HG02571 (cell line): ENCODE measurements around the gene AIFM3.

Experiments
- ATAC-seq: cut with Tn5 transposase; IDR thresholded peaks from one replicate; pipeline ENCODE4 v1.9.1; 2021; ENCODE audit warnings: mild to moderate bottlenecking, moderate library complexity; ENCODE audit not compliant: unreplicated experiment

Gene AIFM3

DNA sequence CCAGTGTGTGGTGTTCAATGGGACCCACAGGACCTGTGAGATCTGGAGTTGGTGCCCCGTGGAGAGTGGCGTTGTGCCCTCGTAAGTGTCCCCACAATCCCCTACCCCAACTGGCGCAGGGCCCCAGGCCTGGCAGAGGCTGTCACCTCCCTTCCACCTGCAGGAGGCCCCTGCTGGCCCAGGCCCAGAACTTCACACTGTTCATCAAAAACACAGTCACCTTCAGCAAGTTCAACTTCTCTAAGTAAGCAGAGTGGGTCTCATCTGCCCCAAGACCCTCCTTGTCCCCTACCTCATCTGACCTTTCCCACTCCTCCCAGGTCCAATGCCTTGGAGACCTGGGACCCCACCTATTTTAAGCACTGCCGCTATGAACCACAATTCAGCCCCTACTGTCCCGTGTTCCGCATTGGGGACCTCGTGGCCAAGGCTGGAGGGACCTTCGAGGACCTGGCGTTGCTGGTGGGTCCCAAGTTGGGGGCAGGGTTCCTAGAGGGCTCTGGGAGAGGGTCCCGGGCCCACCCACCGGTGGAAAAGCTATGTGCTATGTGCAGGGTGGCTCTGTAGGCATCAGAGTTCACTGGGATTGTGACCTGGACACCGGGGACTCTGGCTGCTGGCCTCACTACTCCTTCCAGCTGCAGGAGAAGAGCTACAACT, 56.0 kb downstream of the AIFM3 start:
- no peak for ATAC-seq

DNA sequence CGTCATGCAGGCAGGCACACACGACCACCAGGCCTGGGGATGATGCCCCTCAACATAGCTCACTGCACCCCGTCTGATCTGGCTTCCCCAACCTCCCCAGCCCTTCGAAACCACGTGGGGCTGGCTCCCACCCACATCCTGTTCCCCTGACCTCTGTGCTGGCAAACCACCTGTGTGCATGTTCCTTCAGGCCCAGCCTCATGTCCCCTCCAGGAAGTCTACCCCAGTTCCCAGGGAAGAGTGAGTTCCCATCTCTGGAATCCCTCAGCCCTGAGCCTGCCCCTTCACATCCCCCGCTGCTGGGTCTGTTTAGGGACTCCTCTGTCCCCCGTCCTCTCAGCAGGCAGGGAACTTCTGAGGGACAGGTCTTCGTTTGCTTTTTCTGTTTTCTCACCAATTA, 58.2 kb downstream of the AIFM3 start:
- no peak for ATAC-seq

DNA sequence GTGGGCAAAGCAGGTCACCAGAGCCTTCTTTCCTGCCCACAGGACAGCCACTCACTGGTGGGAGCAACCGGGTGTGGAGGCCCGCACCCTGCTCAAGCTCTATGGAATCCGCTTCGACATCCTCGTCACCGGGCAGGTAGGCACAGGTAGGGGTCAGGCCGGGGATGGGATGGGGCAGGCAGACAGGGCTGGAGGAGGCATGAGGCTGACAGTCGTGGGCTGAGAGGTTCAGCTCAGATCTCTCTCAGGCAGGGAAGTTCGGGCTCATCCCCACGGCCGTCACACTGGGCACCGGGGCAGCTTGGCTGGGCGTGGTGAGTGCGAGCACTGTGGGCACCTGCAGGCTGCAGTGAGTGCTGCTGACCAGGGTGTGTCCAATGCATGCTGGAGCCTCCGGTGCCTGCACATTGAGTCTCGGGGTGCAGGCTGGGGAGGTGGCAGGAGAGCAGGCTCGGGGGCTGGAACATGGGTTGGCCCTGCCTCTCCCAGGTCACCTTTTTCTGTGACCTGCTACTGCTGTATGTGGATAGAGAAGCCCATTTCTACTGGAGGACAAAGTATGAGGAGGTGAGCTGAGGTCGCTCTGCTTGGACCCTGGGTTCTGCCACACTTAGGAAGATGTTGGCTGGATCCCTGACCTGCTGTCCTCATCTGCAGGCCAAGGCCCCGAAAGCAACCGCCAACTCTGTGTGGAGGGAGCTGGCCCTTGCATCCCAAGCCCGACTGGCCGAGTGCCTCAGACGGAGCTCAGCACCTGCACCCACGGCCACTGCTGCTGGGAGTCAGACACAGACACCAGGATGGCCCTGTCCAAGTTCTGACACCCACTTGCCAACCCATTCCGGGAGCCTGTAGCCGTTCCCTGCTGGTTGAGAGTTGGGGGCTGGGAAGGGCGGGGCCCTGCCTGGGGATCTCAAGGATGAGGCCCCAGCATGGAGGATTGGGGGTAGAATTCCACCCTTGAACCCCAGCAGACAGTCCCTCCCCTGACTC, 59.0 kb downstream of the AIFM3 start:
- no peak for ATAC-seq

DNA sequence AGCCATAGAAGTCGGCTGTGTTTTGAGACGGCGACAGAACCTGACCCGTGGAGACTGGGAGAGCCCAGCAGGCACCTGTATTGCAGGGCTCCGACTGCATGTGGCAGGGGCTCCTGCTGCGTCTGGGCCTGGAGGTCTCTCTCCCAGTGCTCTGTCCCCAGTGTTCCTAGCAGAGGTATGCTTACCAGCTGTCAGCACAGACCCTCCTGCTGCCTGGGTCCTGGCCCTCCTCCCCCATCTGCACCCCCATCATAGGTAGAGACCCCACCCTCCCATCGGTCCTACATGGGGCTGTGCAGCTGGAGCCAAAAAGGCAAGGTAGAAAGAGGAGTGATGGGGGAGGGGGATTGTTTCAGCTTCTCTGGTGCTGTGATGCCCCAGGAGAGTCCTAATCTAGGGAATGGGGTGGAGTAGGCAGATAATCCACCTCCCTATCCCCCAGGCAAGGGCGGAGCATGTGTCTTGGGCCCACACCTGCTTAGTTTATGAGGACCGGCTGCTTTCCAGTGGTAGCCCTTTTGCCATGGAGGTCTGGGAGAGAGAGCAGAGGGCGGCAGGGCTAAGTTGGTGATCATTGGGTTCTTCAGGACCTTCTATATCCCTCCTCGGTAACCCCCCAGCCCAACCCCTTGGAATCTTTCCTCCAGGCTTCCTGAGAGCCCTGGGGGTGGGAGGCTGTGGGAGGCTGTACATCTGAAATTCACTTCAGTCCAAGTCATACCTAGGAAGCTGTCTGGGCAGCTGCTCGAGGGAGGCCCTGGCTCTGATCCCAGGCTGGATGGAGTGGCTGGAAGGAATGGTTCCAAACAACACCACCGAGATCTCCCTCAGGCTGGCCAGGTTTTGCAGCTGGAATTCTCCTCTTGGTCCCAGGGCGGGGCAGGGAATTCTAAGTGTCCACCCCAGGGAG, 60.0 kb downstream of the AIFM3 start:
- ATAC-seq = no peak

DNA sequence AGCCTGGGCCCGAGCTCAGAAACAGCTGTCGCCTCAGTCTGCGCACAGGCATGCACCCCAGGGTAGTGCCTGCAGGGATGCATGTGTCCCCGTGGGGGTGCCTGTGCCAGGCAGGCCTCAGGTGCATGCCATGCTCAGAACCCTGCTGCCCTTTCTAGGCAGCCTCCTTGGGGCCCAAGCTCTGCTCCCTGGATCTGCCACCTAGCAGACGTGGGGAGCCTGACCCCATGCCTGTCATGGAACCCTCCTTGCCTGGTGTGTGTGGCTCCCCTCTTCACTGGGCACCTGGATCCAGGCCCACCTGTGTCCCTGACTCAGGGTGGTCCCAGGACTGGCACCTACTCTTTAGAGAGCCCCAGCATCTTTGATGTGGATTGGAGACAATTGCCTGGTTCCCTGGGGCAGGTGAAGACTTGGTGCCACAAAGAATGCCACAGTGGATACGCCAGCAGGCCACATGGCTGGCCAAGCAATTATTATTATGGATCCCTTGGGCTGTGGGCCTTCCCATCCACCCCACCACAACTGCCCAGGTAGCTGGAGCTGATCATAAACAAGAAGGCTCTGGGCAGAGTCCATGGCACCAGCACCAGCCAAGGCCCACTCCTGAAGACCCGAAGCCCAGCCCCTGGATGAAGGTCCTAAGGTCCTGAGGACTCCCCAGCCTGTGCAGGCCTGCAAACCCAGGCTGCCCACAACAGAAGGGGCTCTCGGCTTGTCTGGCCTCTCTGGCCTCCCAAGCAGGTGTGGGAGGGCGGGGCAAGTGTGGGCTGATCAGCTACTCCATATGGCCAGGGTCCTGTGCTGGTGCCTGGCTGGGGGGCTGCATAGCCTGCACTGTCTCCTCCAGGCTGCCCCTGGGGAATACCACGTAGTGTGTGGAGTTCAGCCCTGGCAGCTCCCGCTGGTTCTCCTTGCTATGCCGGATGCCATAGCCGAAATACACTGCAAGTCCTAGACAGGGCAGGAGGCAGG, 61.5 kb downstream of the AIFM3 start:
- no peak for ATAC-seq

DNA sequence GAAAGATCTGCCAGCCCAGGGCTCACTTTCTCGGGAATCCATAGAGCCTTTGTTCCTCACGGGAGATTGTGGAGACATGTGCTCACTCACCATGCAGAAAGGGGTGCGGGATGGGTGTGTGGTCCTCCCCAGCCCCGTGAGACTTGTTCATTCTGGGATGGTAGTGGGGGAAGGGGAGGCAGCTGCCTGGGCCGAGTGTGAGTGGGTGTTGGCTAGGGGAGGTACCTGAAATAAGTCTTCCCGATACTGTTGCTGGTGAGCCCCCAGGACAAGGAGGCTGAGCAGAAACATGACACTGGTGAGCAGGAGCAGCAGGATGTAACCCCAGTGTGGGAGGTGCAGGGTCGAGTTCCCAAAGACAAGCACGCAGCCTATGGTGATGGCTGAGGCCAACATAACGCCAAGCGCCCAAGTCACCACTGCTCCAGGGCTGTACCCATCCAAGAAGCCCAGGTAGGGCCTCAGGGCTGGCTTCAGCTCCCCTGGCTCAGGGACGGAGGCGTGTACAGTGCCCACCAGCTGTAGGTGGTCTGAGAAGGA, 62.5 kb downstream of the AIFM3 start:
- ATAC-seq = no peak

DNA sequence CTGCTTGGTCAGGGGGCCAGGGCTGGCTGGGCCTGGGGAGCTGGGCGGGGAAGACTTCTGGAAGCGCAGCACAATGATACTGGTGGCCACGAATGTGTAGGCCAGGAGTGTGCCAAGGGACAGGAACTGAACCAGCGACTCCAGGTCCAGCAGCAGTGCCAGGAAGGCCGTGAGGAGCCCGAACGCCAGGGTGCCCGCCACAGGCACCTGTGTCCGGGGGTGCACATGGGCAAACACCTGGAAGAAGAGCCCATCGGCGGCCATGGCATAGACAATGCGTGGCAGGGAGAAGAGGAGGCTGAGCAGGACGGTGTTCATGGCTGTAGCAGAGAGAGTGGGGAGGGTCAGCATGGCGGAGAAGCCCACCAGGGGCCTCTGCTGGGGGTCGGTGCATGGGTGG, 63.0 kb downstream of the AIFM3 start:
- ATAC-seq = no peak
